ENCODE results near the gene STPG4.

- no peak for TF ChIP-seq POLR2AphosphoS5 (IDR thresholded peaks at IDR 0.05; ENCODE audit: borderline replicate concordance, low read depth, low read length)
- TF ChIP-seq EZH2 (IDR thresholded peaks at IDR 0.05), result no peak
- no peak for TF ChIP-seq FOXP2 (optimal IDR thresholded peaks at IDR 0.05; ENCODE audit: control extremely low read depth, extremely low read length, insufficient read depth)
Measured at GRCh38 chr2:47061944-47062678, 93.0 kb downstream of the STPG4 start.

Data from SK-N-MC (cell line).